HepG2 (cell line): ENCODE data around the gene RAD9A. TPM values are rescaled to one million over a fixed set of nuclear protein-coding genes. Genes with fewer than 3 reads are reported as not detected.

ENCODE experiments used
- AKAP8 ChIP-seq: sonication (generic); formaldehyde crosslinking; IDR thresholded peaks from 2 replicates; pipeline ENCODE4 v1.5.1; 2020; ENCODE audit warnings: mild to moderate bottlenecking, missing genetic modification reagents
- ARNTL ChIP-seq: sonication (generic); formaldehyde crosslinking; IDR thresholded peaks from 2 replicates; pipeline ENCODE4 v1.4.0; 2020; ENCODE audit warnings: mild to moderate bottlenecking, missing genetic modification reagents
- DR1 ChIP-seq: sonication (generic); formaldehyde crosslinking; IDR thresholded peaks from 2 replicates; pipeline ENCODE4 v1.8.0; 2021; ENCODE audit warnings: mild to moderate bottlenecking, missing genetic modification reagents, inconsistent platforms
- EP300 ChIP-seq, 3 experiments: sonication (generic) in 1 of 3; formaldehyde crosslinking in 1 of 3; IDR thresholded peaks; 2 replicates each; pipeline versions ENCODE4 v1.5.1 to v1.6.1; 2011 to 2020; ENCODE audit warnings: low read depth in 2 of 3, low read length in 2 of 3, borderline replicate concordance in 1 of 3, improper control_type of control experiment in 1 of 3, mild to moderate bottlenecking in 1 of 3, missing genetic modification reagents in 1 of 3, moderate library complexity in 1 of 3
- GPN1 ChIP-seq: sonication (generic); formaldehyde crosslinking; IDR thresholded peaks from 2 replicates; pipeline ENCODE4 v1.5.1; 2020; ENCODE audit warnings: missing genetic modification reagents, borderline replicate concordance
- HES4 ChIP-seq: sonication (generic); formaldehyde crosslinking; IDR thresholded peaks from 2 replicates; pipeline ENCODE4 v1.9.0; 2021; ENCODE audit warnings: mild to moderate bottlenecking, missing genetic modification reagents, borderline replicate concordance
- KDM2A ChIP-seq: sonication (generic); formaldehyde crosslinking; IDR thresholded peaks from 2 replicates; pipeline ENCODE4 v1.4.0; 2020; ENCODE audit warnings: low read depth, missing genetic modification reagents, borderline replicate concordance
- MXD4 ChIP-seq: IDR thresholded peaks from 2 replicates; pipeline ENCODE4 v1.6.1; 2016; ENCODE audit warnings: mild to moderate bottlenecking, missing biosample characterization, missing genetic modification reagents
- NFRKB ChIP-seq: fragments of 450-650 bp; IDR thresholded peaks from 2 replicates; pipeline ENCODE4 v1.6.1; 2017
- PRPF4 ChIP-seq: fragments of 200-400 bp; formaldehyde crosslinking; IDR thresholded peaks from 2 replicates; pipeline ENCODE4 v1.6.1; 2016; ENCODE audit warnings: low read length, low read depth; ENCODE audit not compliant: poor library complexity, severe bottlenecking
- XBP1 ChIP-seq: sonication (generic); formaldehyde crosslinking; IDR thresholded peaks from 2 replicates; pipeline ENCODE4 v1.5.0; 2020; ENCODE audit warnings: missing genetic modification reagents
- XRCC5 ChIP-seq: fragments of 200-400 bp; formaldehyde crosslinking; optimal IDR thresholded peaks from 2 replicates; pipeline ENCODE3; 2017; ENCODE audit warnings: mild to moderate bottlenecking, low read length
- ZNF737 ChIP-seq: sonication (generic); formaldehyde crosslinking; IDR thresholded peaks from 2 replicates; pipeline ENCODE4 v1.5.0; 2020; ENCODE audit warnings: missing genetic modification reagents, mild to moderate bottlenecking, borderline replicate concordance
- ZSCAN21 ChIP-seq: sonication (generic); formaldehyde crosslinking; IDR thresholded peaks from 2 replicates; pipeline ENCODE4 v1.8.0; 2022; ENCODE audit warnings: mild to moderate bottlenecking, missing genetic modification reagents, moderate library complexity, borderline replicate concordance
- ZSCAN9 ChIP-seq: IDR thresholded peaks from 2 replicates; pipeline ENCODE4 v1.6.1; 2016; ENCODE audit warnings: borderline replicate concordance
- polyA plus RNA-seq, 8 experiments: library from polyadenylated mRNA; depleted of rRNA in 3 of 8; stranded (reverse) in 7 of 8; unstranded in 1 of 8; fragments of >200 nt; fragmentation: Illumina TruSeq in 4 of 8; extraction: Trizol in 4 of 8; gene quantifications; 2 replicates each; pipeline versions ENCODE4 v1.2.1 to v1.2.3, GENCODE V29; 2011 to 2016; ENCODE audit warnings: low read depth in 4 of 8, missing spikeins in 1 of 8, mixed read lengths in 1 of 8; ENCODE audit not compliant: insufficient read depth in 1 of 8
- total RNA-seq, 5 experiments: library from RNA; depleted of rRNA; stranded (reverse); fragments of >200 nt; fragmentation: Illumina TruSeq; extraction: Trizol; gene quantifications; 2 replicates each; pipeline ENCODE4 v1.2.3, GENCODE V29; 2016; ENCODE audit warnings: low read depth in 1 of 5
- TF ChIP-seq, protein P1 (sequence below): sonication (generic); formaldehyde crosslinking; IDR thresholded peaks from 2 replicates; pipeline ENCODE4 v1.4.0; 2020; ENCODE audit warnings: missing genetic modification reagents
- TF ChIP-seq, protein P2 (sequence below), 2 experiments: sonication (generic) in 1 of 2; formaldehyde crosslinking in 1 of 2; IDR thresholded peaks; 2 replicates each; pipeline versions ENCODE4 v1.4.0 to v1.6.1; 2018 to 2020; ENCODE audit warnings: missing genetic modification reagents in 2 of 2, borderline replicate concordance in 1 of 2, low read depth in 1 of 2, mild to moderate bottlenecking in 1 of 2, missing biosample characterization in 1 of 2
- TF ChIP-seq, protein P3 (sequence below): sonication (generic); formaldehyde crosslinking; IDR thresholded peaks from 2 replicates; pipeline ENCODE4 v1.9.0; 2022; ENCODE audit warnings: low read depth, missing genetic modification reagents
- TF ChIP-seq, protein P4 (sequence below): sonication (generic); formaldehyde crosslinking; IDR thresholded peaks from 2 replicates; pipeline ENCODE4 v1.8.0; 2022; ENCODE audit warnings: mild to moderate bottlenecking, missing genetic modification reagents; ENCODE audit not compliant: insufficient replicate concordance
- TF ChIP-seq, protein P5 (sequence below): sonication (generic); formaldehyde crosslinking; IDR thresholded peaks from 2 replicates; pipeline ENCODE4 v1.4.0; 2020; ENCODE audit warnings: mild to moderate bottlenecking, missing genetic modification reagents
- TF ChIP-seq, protein P6 (sequence below): sonication (generic); formaldehyde crosslinking; IDR thresholded peaks from 2 replicates; pipeline ENCODE4 v1.5.0; 2020; ENCODE audit warnings: mild to moderate bottlenecking, missing genetic modification reagents

RAD9A gene
- total and polyA plus RNA-seq, 2 of the 13 experiments (the other 11 are each of a cell fraction or from before 2014, with no cell fraction given), result 10.1 to 15.7 TPM

DNA sequence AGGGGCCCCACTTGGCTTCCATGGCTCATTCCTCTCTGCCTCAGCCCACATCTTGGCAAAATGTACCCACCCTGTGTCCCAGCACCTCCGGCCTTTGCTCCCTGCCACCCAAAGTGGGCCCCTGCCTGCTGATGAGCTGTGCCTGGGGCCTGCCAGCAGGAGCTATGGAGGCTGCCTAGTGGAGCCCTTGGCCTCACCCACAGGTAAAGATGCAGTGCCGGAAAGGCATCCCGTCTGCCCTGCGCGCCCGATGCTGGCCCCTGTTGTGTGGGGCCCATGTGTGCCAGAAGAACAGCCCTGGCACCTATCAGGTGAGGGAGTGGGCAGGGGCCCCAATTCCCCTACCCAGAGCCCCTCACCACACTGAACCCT lies 13.4 kb downstream of the RAD9A start (continued):
- TF ChIP-seq PRPF4 (no peak), XBP1 (CRISPR knock-in tag) (no peak), NFRKB (no peak), AKAP8 (CRISPR knock-in tag) (no peak), MXD4 (no peak), EP300 (IDR thresholded peaks at IDR 0.05; ENCODE audit: low read depth in 2 of 2, low read length in 2 of 2) (no peak), EP300 (CRISPR knock-in tag; IDR thresholded peaks at IDR 0.05; ENCODE audit: borderline replicate concordance) (no peak), KDM2A (peak; percentile 37; the same call in 1 of the 2 replicates), HES4 (0 out of 2 replicates have a peak, but pooled peaks have one; percentile 31), DR1 (CRISPR knock-in tag) (no peak), ZSCAN21 (CRISPR knock-in tag) (0 out of 2 replicates have a peak, but pooled peaks have one; percentile 25), XRCC5 (no peak), GPN1 (CRISPR knock-in tag) (no peak), ARNTL (CRISPR knock-in tag) (no peak), ZNF737 (no peak), ZSCAN9 (CRISPR knock-in tag) (no peak)
- TF ChIP-seq, protein P1, sequence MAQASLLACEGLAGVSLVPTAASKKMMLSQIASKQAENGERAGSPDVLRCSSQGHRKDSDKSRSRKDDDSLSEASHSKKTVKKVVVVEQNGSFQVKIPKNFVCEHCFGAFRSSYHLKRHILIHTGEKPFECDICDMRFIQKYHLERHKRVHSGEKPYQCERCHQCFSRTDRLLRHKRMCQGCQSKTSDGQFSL (CRISPR knock-in tag), result no peak
- TF ChIP-seq, protein P2, sequence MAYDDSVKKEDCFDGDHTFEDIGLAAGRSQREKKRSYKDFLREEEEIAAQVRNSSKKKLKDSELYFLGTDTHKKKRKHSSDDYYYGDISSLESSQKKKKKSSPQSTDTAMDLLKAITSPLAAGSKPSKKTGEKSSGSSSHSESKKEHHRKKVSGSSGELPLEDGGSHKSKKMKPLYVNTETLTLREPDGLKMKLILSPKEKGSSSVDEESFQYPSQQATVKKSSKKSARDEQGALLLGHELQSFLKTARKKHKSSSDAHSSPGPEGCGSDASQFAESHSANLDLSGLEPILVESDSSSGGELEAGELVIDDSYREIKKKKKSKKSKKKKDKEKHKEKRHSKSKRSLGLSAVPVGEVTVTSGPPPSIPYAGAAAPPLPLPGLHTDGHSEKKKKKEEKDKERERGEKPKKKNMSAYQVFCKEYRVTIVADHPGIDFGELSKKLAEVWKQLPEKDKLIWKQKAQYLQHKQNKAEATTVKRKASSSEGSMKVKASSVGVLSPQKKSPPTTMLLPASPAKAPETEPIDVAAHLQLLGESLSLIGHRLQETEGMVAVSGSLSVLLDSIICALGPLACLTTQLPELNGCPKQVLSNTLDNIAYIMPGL (CRISPR knock-in tag; IDR thresholded peaks at IDR 0.05; ENCODE audit: borderline replicate concordance in 1 of 2, low read depth in 1 of 2), result no peak
- TF ChIP-seq, protein P3, sequence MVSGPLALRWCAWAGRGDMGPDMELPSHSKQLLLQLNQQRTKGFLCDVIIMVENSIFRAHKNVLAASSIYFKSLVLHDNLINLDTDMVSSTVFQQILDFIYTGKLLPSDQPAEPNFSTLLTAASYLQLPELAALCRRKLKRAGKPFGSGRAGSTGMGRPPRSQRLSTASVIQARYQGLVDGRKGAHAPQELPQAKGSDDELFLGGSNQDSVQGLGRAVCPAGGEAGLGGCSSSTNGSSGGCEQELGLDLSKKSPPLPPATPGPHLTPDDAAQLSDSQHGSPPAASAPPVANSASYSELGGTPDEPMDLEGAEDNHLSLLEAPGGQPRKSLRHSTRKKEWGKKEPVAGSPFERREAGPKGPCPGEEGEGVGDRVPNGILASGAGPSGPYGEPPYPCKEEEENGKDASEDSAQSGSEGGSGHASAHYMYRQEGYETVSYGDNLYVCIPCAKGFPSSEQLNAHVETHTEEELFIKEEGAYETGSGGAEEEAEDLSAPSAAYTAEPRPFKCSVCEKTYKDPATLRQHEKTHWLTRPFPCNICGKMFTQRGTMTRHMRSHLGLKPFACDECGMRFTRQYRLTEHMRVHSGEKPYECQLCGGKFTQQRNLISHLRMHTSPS (CRISPR knock-in tag), result peak; percentile 3; the same call in 1 of the 2 replicates
- TF ChIP-seq, protein P4, sequence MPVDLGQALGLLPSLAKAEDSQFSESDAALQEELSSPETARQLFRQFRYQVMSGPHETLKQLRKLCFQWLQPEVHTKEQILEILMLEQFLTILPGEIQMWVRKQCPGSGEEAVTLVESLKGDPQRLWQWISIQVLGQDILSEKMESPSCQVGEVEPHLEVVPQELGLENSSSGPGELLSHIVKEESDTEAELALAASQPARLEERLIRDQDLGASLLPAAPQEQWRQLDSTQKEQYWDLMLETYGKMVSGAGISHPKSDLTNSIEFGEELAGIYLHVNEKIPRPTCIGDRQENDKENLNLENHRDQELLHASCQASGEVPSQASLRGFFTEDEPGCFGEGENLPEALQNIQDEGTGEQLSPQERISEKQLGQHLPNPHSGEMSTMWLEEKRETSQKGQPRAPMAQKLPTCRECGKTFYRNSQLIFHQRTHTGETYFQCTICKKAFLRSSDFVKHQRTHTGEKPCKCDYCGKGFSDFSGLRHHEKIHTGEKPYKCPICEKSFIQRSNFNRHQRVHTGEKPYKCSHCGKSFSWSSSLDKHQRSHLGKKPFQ (CRISPR knock-in tag), result no peak
- TF ChIP-seq, protein P5, sequence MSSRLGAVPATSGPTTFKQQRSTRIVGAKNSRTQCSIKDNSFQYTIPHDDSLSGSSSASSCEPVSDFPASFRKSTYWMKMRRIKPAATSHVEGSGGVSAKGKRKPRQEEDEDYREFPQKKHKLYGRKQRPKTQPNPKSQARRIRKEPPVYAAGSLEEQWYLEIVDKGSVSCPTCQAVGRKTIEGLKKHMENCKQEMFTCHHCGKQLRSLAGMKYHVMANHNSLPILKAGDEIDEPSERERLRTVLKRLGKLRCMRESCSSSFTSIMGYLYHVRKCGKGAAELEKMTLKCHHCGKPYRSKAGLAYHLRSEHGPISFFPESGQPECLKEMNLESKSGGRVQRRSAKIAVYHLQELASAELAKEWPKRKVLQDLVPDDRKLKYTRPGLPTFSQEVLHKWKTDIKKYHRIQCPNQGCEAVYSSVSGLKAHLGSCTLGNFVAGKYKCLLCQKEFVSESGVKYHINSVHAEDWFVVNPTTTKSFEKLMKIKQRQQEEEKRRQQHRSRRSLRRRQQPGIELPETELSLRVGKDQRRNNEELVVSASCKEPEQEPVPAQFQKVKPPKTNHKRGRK (CRISPR knock-in tag), result no peak
- TF ChIP-seq, protein P6, sequence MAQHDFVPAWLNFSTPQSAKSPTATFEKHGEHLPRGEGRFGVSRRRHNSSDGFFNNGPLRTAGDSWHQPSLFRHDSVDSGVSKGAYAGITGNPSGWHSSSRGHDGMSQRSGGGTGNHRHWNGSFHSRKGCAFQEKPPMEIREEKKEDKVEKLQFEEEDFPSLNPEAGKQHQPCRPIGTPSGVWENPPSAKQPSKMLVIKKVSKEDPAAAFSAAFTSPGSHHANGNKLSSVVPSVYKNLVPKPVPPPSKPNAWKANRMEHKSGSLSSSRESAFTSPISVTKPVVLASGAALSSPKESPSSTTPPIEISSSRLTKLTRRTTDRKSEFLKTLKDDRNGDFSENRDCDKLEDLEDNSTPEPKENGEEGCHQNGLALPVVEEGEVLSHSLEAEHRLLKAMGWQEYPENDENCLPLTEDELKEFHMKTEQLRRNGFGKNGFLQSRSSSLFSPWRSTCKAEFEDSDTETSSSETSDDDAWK (CRISPR knock-in tag), result no peak
